Mammary epithelial cell (primary cell): ENCODE results near the gene TRIM40.

Source experiments
- EZH2 ChIP-seq: IDR thresholded peaks from 2 replicates; pipeline ENCODE4 v1.6.1; 2012; ENCODE audit warnings: low read length, inconsistent platforms, borderline replicate concordance
- TF ChIP-seq, protein P1 (sequence below), 2 donors: IDR thresholded peaks in 1 of 2; conservative IDR thresholded peaks in 1 of 2; 2 replicates each; pipeline ENCODE4 v1.5.1; 2011 to 2012; ENCODE audit warnings: inconsistent platforms in 2 of 2, low read length in 2 of 2, mild to moderate bottlenecking in 2 of 2, control low read depth in 1 of 2, low read depth in 1 of 2; ENCODE audit not compliant: insufficient read depth in 1 of 2; ENCODE audit errors: extremely low read depth in 1 of 2

DNA sequence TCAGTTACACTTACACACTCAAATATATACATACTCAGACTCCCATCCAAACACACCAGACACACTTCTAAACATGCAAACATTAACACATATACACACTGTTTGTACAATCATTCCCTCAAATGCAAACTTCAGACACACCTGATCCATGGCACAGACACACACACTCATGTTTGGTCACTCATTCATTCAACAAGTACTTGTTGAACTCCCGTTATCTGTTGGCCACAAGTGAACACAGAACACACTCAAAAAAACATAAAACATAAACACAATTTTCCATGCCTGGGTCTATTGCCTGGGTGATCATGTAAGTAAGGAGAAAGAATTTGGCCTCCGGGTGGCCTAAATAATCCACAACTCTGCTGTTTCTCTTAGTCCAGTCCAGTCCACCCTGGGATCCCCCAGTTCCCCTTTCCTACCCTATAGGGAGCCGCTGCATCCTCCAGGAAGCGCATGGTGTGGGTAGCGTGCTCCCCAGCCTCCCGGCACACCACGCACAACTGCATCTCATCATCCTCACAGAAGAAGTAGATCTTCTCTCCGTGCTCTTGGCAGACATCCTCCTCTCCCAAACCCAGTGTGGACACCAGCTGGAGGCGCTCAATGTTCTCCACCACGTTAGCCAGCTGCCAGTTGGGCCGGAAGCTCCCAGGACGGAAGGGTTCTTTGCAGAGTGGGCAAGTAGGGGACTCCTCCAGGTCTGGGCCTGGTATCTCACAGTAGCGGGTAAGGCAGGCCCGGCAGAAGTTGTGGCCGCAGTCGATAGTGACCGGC, 24.3 kb downstream of the TRIM40 start:
- TF ChIP-seq, protein P1, sequence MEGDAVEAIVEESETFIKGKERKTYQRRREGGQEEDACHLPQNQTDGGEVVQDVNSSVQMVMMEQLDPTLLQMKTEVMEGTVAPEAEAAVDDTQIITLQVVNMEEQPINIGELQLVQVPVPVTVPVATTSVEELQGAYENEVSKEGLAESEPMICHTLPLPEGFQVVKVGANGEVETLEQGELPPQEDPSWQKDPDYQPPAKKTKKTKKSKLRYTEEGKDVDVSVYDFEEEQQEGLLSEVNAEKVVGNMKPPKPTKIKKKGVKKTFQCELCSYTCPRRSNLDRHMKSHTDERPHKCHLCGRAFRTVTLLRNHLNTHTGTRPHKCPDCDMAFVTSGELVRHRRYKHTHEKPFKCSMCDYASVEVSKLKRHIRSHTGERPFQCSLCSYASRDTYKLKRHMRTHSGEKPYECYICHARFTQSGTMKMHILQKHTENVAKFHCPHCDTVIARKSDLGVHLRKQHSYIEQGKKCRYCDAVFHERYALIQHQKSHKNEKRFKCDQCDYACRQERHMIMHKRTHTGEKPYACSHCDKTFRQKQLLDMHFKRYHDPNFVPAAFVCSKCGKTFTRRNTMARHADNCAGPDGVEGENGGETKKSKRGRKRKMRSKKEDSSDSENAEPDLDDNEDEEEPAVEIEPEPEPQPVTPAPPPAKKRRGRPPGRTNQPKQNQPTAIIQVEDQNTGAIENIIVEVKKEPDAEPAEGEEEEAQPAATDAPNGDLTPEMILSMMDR (conservative IDR thresholded peaks at IDR 0.05 in 1 of 2, IDR thresholded peaks at IDR 0.05 in 1 of 2; ENCODE audit: extremely low read depth in 1 of 2, insufficient read depth in 1 of 2, low read depth in 1 of 2, low read length in 2 of 2): no peak
- no peak for TF ChIP-seq EZH2
